ENCODE data around the gene CHRNA4. TPM values are rescaled to one million over a fixed set of nuclear protein-coding genes. Genes with fewer than 3 reads are reported as not detected.

The CHRNA4 gene
- total and polyA plus RNA-seq, 11 donors, result 0.06 to 1.5 (median 0.37) TPM; not detected in 5

DNA sequence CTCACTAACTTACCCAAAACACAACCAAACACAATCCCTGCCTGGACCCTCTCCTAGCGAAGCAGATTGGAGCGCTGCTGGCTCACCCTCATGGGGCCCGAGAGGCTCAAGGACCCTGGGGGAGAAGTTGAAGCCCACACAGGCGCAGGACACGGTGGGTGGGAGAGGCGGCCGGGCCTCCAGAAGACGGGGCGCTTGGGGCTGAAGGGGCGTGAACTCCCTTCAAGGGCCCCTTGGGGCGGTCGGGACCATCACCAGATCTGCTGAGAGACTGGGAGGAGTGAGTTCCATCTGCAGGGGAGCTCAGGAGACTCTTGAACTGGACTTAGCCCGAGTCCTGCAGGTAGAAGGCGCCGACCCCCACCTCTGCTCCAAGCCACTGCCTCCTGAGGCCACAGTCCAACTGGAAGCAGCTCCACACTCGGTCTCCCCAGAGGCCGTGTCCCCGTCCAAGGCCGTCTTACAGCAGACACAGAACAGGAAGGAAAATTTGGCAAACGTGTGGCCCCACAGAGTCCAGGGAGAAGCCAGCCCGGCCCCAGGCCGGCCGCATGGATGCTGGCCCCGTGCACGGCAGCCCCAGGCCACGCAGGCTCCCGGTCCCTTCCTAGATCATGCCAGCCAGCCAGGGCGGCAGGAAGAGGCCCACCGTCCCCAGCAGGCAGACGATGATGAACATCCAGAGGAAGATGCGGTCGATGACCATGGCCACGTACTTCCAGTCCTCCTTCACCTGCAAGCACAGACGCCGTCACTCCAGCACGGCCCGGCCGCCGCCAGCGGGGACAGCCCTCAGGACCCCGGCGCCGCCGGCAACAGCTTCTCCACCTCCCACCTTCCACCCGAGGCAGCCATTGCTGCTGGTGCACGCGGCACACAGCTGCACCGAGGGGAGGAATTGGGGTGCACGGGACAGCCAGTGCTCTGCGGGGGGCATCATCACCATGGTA, 14.7 kb downstream of the CHRNA4 start:
- Histone ChIP-seq H3K27me3 (peaks cover 0 to 31% (median 0%) of the 10 kb centered on the region in 9 donors), H3K27ac (no peak overlapping the region), H3K9me3 (no peaks in the 10 kb centered on the region), H3K4me3 (no peak overlapping the region), H3K4me1 (peaks cover 0 to 28% (median 15%) of the 10 kb centered on the region in 12 donors), H3K36me3 (no peaks in the 10 kb centered on the region)
- DNase-seq, result peak in 1 of 5 donors; percentile 54
- ATAC-seq, result no peak
- 55 to 73% (median 67%) methylated on average over 34 to 50 of the region's 50 CpGs for WGBS, 4 donors
- TF ChIP-seq CTCF (IDR thresholded peaks at IDR 0.05), result no peak
- TF ChIP-seq POLR2A (IDR thresholded peaks at IDR 0.05), result no peak
- intact Hi-C loops (cut with DNase I), result no loop called here

- no peak overlapping the region for H3K27ac ChIP-seq
- ATAC-seq, result peak in 2 of 4 donors; percentile 45 to 47
- peaks cover 0 to 31% (median 0%) of the 10 kb centered on the region in 9 donors for H3K27me3 ChIP-seq
Observed at GRCh38 chr20:63345328-63346100, 15.6 kb downstream of the CHRNA4 start.

GRCh38 chr20:63344616-63345327, 16.4 kb downstream of the CHRNA4 start:
- H3K27ac ChIP-seq, result no peak overlapping the region
- H3K9me3 ChIP-seq, result no peaks in the 10 kb centered on the region
- ATAC-seq, result peak; percentile 42 to 92 (median 82)
- no peak overlapping the region for H3K4me3 ChIP-seq
- intact Hi-C loops (cut with DNase I), result no loop called here
- peaks cover 0 to 31% (median 0%) of the 10 kb centered on the region in 9 donors for H3K27me3 ChIP-seq
- H3K4me1 ChIP-seq, result peaks cover 0 to 28% (median 15%) of the 10 kb centered on the region in 12 donors
- 41 to 59% (median 47%) methylated on average over 9 to 21 of the region's 21 CpGs for WGBS, 4 donors
- DNase-seq, result peak; percentile 55 to 79 (median 70)
- no peaks in the 10 kb centered on the region for H3K36me3 ChIP-seq
- TF ChIP-seq CTCF (IDR thresholded peaks at IDR 0.05), result no peak
- TF ChIP-seq POLR2A (IDR thresholded peaks at IDR 0.05), result no peak

More at GRCh38 chr20:63345328-63346100, 15.6 kb downstream of the CHRNA4 start:
- 4 to 44% (median 33%) methylated on average over 10 to 27 of the region's 27 CpGs for WGBS, 4 donors
- H3K9me3 ChIP-seq, result no peaks in the 10 kb centered on the region
- peak; percentile 40 to 86 (median 66) for DNase-seq
- no peaks in the 10 kb centered on the region for H3K36me3 ChIP-seq
- no peak overlapping the region for H3K4me3 ChIP-seq
- intact Hi-C loops (cut with DNase I), result no loop called here
- H3K4me1 ChIP-seq, result peaks cover 0 to 28% (median 15%) of the 10 kb centered on the region in 12 donors
- TF ChIP-seq POLR2A (IDR thresholded peaks at IDR 0.05), result no peak
- no peak for TF ChIP-seq CTCF (IDR thresholded peaks at IDR 0.05)
